Choroid plexus epithelial cell (primary cell): ENCODE data around the gene DLX2.

Experiments
- DNase-seq: peaks from one replicate; pipeline ENCODE4 v3.0.0-alpha.2; 2010; ENCODE audit warnings: low read depth
- H3K4me3 ChIP-seq: 2 replicates; pipeline ENCODE4 v1.5.1; 2011; ENCODE audit warnings: low read depth, mild to moderate bottlenecking, control low read depth, low read length, moderate library complexity
- TF ChIP-seq, protein P1 (sequence below): conservative IDR thresholded peaks from 2 replicates; pipeline ENCODE4 v1.5.1; 2011; ENCODE audit warnings: low read depth, mild to moderate bottlenecking, control low read depth, inconsistent platforms, low read length, moderate library complexity

DLX2 gene

GRCh38 chr2:172106108-172106961, 3.6 kb upstream of the DLX2 start:
- peak overlapping the region; percentile 43 for H3K4me3 ChIP-seq
- TF ChIP-seq, protein P1, sequence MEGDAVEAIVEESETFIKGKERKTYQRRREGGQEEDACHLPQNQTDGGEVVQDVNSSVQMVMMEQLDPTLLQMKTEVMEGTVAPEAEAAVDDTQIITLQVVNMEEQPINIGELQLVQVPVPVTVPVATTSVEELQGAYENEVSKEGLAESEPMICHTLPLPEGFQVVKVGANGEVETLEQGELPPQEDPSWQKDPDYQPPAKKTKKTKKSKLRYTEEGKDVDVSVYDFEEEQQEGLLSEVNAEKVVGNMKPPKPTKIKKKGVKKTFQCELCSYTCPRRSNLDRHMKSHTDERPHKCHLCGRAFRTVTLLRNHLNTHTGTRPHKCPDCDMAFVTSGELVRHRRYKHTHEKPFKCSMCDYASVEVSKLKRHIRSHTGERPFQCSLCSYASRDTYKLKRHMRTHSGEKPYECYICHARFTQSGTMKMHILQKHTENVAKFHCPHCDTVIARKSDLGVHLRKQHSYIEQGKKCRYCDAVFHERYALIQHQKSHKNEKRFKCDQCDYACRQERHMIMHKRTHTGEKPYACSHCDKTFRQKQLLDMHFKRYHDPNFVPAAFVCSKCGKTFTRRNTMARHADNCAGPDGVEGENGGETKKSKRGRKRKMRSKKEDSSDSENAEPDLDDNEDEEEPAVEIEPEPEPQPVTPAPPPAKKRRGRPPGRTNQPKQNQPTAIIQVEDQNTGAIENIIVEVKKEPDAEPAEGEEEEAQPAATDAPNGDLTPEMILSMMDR: peak; percentile 57
- no peak for DNase-seq

DNA sequence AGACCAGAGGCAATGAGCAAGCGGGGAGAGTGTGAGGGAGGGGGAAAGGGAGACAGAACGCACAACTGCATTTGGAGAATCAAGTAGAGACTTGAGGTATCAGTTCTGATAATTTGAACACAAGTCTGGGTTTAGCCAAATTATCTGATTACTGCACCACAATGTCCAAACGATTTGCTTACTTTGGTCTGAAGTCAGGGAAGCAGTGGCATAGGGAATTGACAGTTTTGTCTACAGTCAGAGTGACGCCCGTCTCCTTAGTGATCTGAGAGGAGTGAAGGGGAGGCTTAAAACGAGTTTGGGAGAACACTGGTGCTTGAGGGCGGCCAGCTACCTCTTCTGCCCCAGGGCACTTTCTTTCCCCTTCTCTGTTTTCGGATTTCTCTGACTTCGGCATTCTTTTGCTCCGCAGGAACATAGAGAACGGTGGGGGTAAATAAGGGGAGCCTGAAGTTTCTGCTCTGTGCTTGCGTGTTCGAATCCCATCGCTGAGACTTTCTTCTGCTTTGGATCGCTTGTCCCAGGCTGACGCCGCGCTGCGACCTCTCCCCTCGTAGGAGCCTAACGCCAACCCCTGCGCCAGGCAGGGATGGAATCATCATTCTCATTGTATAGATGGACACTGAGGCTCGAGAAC, 2.9 kb upstream of the DLX2 start:
- peak overlapping the region; percentile 43 for H3K4me3 ChIP-seq
- TF ChIP-seq, protein P1: no peak
- no peak for DNase-seq

DNA sequence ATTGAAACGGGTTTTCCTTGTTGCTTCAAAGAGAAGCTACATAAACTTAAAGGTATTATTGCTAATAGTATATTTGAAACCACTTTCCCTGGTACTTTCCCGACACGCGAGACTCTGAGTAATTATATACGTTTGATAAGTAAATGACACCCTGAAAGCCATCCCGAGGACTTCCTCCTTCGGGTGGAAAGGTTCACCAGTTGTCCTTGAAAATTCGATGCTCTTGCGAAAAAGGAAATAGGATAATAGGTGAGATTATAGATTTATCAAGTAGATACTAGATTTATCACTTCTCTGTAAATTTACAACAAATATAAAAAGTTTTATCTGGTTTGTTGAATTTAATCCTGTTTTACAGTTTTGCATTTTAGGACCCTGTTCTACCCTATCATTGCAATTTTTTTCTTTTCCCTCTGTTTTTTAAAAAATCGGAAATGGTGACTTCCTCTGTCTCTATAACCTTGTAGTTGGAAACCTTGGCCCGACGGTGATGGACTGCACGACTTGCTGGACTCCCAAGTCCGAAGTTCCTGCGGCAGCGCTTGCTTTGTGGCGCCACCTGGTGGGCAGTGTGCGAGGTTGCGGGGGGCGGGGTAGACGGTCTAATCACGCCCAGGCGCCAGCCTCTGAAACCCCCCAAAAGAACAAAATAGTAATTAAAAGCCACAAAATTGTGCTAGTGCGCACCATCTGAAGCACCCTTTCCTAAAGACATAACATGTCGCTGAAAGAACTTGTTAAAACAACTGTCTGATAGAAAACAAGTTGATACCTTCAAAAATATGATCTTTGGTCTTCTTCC, 972 bp upstream of the DLX2 start:
- no peak overlapping the region for H3K4me3 ChIP-seq
- peak; percentile 91 for DNase-seq
- TF ChIP-seq, protein P1: peak; percentile 96

- TF ChIP-seq, protein P1: no peak
- no peak for DNase-seq
- H3K4me3 ChIP-seq: peak overlapping the region; percentile 58
Measured at GRCh38 chr2:172101821-172102390, 794 bp downstream of the DLX2 start.

- no peak for DNase-seq
- H3K4me3 ChIP-seq: peak overlapping the region; percentile 27
- TF ChIP-seq, protein P1: no peak
Measured at GRCh38 chr2:172100935-172101820, 1.5 kb downstream of the DLX2 start.
